GM18517 (cell line): ENCODE measurements around the gene CDC42BPG.

Source experiments
- ATAC-seq: cut with Tn5 transposase; IDR thresholded peaks from one replicate; pipeline ENCODE4 v1.9.1; 2021; ENCODE audit warnings: mild to moderate bottlenecking, moderate library complexity; ENCODE audit not compliant: unreplicated experiment

The CDC42BPG gene

DNA sequence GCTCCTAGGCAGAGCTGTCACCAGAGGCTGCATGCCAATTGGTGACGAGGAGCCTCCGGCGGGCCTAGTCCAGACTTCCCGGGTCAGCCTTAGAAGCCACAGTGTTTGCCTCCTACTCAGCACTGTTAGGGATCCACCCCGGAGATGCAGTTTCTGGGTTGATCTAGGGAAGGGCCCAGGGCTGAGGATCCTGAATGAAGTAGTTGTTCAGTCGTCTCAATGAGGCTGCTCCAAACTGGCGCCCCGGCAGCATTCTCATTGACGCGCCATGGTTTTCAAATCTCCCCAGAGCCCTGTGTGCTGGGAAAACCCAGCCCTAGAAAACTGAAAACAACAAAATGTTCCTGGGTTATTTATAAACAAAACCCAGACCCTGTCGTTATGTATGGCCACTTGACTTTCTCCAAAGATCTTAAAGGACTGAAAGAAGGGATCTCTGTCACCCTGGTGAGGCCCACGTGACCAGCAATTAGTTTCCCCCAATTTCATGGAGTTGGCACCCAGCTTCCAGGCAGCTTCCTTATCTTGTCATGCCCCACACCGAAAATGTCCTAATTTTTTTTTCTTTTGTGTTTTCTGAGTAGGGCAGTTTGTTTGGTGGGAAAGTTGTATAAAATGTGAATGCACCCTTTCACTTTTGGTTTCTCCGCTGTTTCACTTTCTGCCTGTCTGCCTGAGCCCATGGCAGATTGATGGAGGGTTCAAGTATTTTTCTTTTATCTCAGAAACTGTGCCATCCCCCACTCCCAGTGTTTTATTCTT is 36.0 kb upstream of the CDC42BPG start:
- ATAC-seq = no peak

DNA sequence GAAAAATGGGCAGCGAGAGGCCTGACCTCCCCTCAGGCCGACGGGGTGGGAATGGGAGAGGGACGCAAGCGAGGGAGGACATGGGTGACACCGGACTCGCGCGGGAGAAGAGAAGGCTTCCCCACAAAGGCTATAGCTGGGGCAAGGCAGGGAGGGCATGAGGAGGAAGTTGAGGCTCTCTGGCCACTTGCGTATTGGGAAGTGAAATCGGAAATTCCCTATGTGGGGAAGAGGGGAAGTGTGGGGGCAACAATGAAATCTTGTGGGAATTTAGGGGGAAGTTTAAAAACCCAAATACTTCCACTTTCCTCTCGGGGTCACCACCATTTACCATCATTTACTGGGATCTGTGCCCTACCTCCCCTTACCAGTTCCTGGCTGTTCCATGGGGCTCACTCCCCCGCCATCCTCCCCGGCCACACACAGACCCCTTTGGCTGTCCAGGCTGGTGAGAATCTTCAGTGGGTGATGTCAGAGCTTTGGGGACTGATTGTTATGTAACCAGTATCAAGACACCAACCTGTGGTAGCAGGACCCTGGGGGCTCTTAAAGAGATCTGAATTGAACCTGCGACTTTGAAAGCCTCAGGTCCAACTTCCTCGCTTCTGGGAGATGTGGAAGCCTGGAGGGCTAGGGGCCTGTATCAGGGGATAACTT is 34.9 kb upstream of the CDC42BPG start:
- ATAC-seq = no peak

DNA sequence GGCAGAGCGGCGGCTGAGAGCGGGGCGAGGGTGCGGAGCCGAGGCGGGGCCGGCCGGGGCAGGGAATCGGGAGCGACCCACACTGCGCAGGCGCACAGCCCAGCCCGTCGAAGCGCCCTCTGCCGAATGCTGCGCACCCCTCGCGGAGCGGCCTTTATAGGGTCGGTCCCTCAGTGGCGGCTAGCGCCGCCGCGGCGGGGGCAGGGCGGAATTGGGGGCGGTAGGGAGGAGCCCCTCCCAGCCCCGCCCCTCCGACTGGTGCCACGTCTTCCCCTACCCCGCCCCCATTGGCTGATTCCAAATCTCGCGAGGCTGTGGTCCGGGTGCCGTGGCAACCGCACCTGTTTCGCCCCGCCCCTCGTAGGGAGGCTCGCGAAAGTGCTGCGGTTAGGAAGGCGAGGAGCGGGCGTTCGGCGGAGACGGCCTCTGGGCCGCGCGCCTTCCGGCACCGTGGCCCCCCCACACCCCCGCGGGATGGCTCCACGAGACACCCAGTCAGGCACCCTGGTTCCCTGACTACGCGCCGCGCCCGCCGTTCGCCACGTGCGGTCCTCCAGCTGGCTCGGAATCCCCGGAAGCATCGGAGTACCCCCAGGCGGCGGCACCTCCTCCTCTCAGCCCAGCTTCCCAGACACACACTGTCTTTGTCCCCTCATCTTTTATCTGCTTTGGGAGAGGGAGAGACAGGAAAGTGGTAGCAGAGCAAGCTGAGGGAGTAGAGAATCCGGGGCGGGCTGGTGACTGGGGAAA is 34.2 kb upstream of the CDC42BPG start, which contains the start of gene EHD1:
Gene EHD1 (minus strand): TSS at position 128 of the 750 bp plus-strand sequence. CDS start 157 bp downstream, outside the sequence.
- ATAC-seq = peak; percentile 70

GRCh38 chr11:64878223-64878493 is 33.7 kb upstream of the CDC42BPG start:
- ATAC-seq = peak; percentile 17

GRCh38 chr11:64877390-64878222 is 33.2 kb upstream of the CDC42BPG start:
- peak; percentile 1 for ATAC-seq

GRCh38 chr11:64876835-64877341 is 32.4 kb upstream of the CDC42BPG start:
- no peak for ATAC-seq

DNA sequence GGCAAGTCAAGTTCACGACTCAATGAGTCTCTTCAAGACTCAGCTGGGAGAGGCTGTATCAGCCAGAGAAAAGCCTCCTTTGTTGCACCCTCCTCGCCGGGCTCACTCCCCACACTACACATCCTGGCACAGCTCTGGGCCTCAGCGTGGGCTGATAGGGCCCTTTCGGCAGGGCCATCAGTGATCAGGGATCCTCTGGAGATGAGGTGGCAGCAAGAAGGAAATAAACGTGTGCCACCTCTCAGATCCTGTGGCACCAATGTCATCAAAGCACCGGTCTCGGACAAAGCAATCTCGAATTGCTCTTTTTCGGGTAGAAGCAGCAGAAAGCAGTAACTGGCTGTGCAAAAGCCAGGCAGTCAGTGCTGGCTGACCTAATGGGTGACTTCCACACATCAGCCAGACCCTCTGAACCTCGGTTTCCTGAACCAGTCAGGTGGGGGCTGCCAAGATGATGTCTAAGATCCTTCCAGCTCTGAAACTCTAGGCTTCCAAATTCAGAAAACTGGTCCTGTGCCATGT is 31.8 kb upstream of the CDC42BPG start:
- ATAC-seq = no peak

DNA sequence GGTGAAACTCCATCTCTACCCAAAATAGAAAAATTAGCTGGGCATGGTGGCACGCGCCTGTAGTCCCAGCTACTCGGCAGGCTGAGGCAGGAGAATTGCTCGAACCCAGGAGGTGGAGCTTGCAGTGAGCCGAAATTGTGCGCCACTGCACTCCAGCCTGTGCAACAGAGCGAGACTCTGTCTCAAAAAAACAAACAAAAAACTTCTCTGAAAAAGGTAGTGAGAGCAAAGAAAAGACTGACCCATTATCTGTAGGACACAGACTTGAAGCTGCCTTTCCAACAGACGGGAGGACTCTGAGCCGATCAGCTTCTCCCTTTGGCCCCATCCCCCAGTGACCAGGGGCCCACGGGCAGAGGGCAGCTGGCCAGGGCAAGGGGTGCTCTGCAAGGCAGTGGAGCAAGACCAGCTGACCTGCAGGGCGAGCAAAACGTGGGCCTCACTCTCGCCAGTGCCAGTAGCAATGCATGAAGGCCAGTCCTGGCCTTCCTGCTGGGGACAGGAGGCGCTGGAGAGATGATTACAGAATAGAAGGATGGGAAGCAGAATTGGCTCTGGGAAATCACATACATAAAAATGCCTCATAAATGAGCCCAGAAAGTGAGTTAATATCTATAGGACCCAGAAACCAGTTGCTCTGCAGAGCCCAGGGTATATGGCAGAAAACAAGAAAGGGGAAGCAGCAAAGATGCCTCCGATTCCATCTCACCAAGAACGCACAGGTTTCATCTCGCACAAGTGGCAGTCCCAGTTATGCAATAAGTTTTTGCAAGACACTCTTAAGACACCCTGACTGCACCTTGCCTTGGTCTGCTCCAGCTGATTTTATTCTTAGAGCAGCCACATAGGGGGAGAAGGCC is 31.1 kb upstream of the CDC42BPG start:
- no peak for ATAC-seq

DNA sequence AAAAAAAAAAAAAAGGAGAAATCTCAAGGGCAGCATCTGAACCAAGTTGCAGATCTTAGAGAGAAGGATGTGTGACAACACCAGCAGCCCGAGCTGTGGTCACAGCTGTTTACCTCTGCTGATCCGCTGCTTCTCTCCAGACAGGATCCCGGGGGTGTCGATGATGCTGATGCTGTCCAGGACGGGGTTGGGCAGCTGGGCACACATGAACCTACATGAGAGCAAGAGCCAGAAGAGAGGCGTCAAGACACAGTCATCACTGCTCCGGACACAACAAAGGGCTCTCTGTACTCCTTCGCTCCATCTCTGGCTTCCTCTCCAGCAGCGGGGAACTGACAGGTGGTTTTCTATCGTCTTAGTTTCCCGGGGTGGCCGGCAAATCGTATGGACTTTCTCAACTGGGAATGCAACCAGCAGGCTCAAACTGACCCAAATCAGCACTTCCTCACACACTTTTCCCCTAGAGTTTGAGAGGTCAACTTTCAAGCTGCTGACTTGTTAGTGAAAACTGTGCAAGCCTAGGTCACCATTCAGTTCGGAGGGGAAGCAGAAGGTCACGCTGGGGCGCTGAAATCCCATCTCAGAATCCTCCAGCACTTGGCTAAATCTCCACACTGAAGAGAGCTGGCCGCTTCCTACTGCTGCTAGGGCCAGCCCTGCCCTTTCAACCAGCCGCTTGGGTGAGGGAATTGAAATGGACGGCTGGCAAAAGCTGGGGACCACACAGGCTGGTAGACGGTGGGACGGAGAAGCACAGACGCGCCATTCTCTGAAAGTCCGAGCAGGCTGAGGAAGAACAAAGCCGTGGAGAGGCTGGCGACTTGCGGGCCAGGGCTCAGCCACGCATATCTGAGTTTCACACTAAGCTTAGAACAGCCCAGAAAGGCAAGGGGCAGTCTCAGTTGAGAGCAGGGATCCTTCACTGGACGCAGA is 30.1 kb upstream of the CDC42BPG start:
- ATAC-seq = no peak

- ATAC-seq = no peak
Observed at GRCh38 chr11:64872790-64873488, 28.5 kb upstream of the CDC42BPG start.

DNA sequence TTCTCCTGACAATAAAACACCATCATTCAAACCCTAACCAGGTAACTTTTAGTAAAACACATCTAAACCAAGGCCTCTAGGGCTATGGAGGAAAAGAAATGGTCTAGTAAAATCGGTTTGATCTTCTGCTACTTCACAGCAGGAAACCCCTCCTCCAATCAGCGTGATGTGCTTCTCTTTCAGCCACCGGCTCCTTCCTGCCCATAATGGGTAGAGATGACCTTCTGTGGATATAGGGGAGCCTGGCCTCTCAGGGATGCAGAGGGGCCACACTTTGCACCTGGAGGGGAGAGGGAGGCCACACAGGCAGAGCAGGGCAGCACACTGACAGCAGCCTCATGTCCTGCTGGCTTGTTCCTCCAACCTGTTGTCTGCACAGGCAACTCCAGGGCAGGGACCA is 27.0 kb upstream of the CDC42BPG start:
- ATAC-seq = no peak

- no peak for ATAC-seq
Observed at GRCh38 chr11:64870893-64871466, 26.5 kb upstream of the CDC42BPG start.

GRCh38 chr11:64870176-64870892 is 25.9 kb upstream of the CDC42BPG start:
- no peak for ATAC-seq

DNA sequence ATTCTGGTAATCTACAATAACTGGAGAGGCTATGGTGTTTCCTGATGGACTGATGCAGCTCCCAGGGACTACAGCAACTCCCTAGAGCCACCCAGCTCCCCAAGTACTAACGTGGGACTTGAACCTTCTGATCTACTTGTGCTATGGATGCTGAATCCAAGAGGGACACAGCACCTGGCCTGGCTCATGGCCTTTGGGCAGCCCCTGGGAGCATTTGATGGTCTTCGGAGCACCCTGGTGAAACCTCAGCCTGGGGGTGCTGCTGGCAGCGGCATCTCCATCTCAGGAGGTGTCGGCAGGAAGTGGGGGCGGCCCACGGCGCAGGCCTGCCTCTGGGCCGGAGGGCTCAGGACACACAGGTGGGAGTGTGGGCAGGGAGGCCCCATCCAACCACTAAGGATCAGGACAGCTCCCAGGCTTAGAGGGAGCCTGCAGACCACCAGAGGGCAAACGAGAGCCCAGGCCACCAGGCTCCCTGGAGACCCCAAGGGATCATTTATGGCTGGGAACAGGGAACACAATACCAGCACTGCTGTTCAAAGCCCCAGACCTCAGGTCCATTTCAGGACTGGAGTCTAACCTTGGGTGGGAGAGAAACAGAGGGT is 25.2 kb upstream of the CDC42BPG start:
- ATAC-seq = no peak

GRCh38 chr11:64868904-64869570 is 24.6 kb upstream of the CDC42BPG start:
- ATAC-seq = no peak
